GM12801 (cell line): ENCODE results near the gene CEACAM1.

Experiments used
- CTCF ChIP-seq: IDR thresholded peaks from one replicate; pipeline ENCODE4 v1.5.1; 2011; ENCODE audit warnings: control low read depth; ENCODE audit not compliant: insufficient read length; ENCODE audit errors: extremely low read depth

CEACAM1 gene

DNA sequence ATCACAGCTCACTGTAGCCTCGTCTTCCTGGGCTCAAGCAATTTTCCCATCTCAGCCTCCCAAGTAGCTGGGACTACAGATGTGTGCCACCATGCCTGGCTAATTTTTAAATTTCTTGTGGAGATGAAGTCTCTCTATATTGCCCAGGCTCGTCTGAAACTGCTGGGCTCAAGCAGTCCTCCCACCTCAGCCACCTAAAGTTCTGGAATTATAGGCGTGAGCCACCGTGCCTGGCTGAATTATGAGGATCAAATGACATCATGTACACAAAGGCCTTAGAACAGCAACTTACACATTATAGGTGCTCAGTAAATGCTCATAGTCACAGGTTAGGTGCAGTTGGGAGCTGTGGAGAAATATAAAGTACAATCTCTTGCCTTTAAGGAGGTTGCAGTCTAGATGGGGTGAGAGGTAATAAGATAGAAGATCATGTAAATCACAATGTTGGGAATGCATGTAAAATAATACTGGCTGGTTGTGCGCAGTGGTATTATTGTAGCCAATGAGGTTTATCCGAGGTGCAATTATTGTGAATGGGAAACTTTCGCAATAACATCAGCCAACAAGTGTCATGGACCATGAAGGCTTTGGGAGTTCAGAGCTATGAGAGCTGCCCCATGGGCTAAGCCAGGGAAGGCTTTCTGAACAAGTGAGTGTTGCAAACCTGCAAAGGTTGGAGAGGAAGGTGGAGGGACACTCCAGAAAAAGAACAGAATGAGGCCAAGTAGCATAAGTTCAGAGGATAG lies 55.7 kb downstream of the CEACAM1 start:
- TF ChIP-seq CTCF = no peak

DNA sequence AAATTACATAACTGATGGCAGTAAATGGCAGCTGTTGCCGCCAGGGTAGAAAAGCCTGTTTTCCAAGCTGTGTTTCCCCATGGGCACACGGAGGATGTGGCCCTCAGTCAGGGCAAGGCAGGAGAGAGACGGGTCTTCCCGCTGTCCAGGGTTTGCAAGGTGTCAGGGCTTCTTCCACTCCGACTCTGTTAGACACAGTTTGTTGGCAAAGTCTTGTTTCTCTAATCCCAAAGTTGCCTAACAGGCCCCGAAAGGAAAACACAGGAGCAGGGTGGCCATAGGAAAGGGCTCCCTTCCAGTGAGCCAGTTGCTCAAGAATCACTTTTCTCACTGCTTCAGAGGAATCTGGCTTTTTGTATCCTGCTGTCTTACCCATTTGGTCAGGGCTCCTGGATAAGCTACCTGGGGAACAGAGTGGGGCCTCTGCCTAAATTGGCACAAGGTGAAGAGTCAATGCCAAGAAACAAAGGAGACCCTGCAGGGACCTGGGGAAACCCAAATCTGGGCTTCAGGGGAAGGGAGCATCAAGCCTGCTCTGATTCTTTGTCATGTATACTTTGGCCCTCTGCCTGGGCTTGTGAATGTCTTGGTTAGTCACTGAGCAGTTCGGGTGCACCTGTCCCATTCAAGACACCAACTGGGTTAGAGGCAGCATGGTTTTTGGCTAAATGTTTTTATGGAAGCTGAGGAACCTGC lies 56.6 kb downstream of the CEACAM1 start:
- TF ChIP-seq CTCF = no peak

- TF ChIP-seq CTCF = no peak
Observed at GRCh38 chr19:42469311-42470235, 58.7 kb downstream of the CEACAM1 start.

DNA sequence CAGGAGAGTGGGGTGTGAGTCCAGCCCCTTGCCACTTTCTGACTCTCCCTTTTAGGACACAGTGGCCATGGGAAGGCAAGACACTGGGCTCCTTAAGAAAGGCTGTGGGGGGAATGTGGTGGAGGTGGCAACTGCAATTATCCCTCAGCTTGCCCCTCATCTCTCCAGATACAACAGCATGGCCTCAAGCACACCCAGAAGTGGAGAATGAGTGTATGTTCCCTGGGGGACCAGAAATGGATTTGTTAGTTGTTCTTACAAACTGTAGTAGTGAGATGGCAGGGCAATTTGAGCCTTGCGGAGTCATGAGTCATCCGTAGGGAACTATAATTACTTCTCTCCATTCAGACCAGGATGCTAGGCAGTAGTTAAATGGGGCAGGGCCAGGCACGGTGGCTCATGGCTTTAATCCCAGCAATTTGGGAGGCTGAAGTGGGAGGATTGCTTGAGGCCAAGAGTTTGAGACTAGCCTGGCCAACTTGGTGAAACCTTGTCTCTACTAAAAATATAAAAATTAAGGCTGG lies 59.9 kb downstream of the CEACAM1 start:
- TF ChIP-seq CTCF = no peak

GRCh38 chr19:42467183-42467760 lies 61.0 kb downstream of the CEACAM1 start:
- no peak for TF ChIP-seq CTCF

- TF ChIP-seq CTCF = no peak
Observed at GRCh38 chr19:42466521-42467182, 61.6 kb downstream of the CEACAM1 start.
